SJCRH30 (cell line): ENCODE measurements around the gene STX17. TPM values are rescaled to one million over a fixed set of nuclear protein-coding genes. Genes with fewer than 3 reads are reported as not detected.
"Not testable (repeated sequence)": the region's sequence is repeated elsewhere in the genome, so short reads cannot be mapped to it uniquely, and the experiment has no call there.

Experiments
- DNase-seq, 2 experiments: peaks; one replicate each; pipeline ENCODE4 v3.0.0-alpha.2; 2015 to 2020
- H3K27ac ChIP-seq: fragments of 250-450 bp; sonication (Bioruptor Pico); 2 replicates; pipeline ENCODE4 v1.5.1; 2020; ENCODE audit warnings: mild to moderate bottlenecking, moderate library complexity
- H3K27me3 ChIP-seq: fragments of 250-450 bp; sonication (Bioruptor Pico); 2 replicates; pipeline ENCODE4 v1.5.1; 2020; ENCODE audit warnings: mild to moderate bottlenecking, moderate library complexity
- H3K36me3 ChIP-seq: fragments of 250-450 bp; sonication (Bioruptor Pico); 2 replicates; pipeline ENCODE4 v1.5.1; 2020; ENCODE audit warnings: mild to moderate bottlenecking, moderate library complexity
- H3K4me1 ChIP-seq: fragments of 250-450 bp; sonication (Bioruptor Pico); 2 replicates; pipeline ENCODE4 v1.5.1; 2020; ENCODE audit warnings: mild to moderate bottlenecking, moderate library complexity
- H3K4me3 ChIP-seq: fragments of 250-450 bp; sonication (Bioruptor Pico); 2 replicates; pipeline ENCODE4 v1.5.1; 2020; ENCODE audit warnings: mild to moderate bottlenecking, moderate library complexity
- H3K9me3 ChIP-seq: fragments of 250-450 bp; sonication (Bioruptor Pico); replicated peaks from 2 replicates; pipeline ENCODE4 v1.5.1; 2020; ENCODE audit warnings: mild to moderate bottlenecking, moderate library complexity
- total RNA-seq: library from RNA; depleted of rRNA; stranded (reverse); fragments of >200 nt; shearing (Covaris generic); gene quantifications from 2 replicates; pipeline ENCODE4 v1.2.3, GENCODE V29; 2014

Gene STX17
- total RNA-seq, 1 experiment from 2014 or later: 17.2 TPM

DNA sequence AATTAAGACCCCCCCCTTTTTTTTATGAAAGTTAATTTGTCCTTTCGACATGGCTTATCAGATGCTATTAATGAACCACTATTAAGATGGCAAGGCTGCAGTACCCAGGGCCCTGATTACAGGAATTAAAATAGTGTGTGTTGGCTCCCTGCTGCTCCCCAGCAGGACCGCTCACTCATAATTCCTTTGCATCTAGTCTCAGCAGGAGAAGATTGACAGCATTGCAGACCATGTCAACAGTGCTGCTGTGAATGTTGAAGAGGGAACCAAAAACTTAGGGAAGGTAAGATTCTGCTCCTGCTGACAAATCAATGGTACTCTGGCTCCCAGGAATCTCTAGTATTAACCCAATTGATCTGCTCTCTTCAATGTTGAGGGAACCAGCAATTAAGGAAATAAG is 61.0 kb downstream of the STX17 start:
- no peaks in the 10 kb centered on the region for H3K27me3 ChIP-seq
- no peaks in the 10 kb centered on the region for H3K9me3 ChIP-seq
- DNase-seq: no peak
- peaks cover 12% of the 10 kb centered on the region for H3K4me1 ChIP-seq
- no peak overlapping the region for H3K27ac ChIP-seq
- no peak overlapping the region for H3K4me3 ChIP-seq
- H3K36me3 ChIP-seq: no peaks in the 10 kb centered on the region; the same call in none of the 2 replicates

DNA sequence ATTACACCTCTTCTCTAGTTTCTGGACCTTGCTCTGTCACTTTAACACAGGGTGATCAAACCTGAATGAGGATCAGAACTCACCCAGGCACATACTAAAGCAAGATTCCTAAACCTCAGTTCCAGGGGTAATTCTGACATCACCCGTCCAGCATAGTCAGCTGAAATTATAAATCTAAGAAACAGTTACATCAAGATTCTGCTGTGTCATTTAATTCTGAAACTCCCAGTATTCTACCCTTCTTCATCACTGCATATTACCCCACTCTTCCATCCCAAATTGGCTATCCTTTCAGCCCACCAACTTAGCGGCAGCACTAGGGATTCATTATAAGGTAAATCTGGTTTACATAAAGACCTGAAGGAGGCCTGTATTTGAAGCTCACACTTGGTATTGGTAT is 64.0 kb downstream of the STX17 start:
- Histone ChIP-seq H3K36me3 (no peaks in the 10 kb centered on the region; the same call in none of the 2 replicates), H3K27ac (no peak overlapping the region), H3K4me1 (peaks cover 9% of the 10 kb centered on the region), H3K27me3 (no peaks in the 10 kb centered on the region), H3K4me3 (no peak overlapping the region), H3K9me3 (no peaks in the 10 kb centered on the region)
- no peak for DNase-seq

DNA sequence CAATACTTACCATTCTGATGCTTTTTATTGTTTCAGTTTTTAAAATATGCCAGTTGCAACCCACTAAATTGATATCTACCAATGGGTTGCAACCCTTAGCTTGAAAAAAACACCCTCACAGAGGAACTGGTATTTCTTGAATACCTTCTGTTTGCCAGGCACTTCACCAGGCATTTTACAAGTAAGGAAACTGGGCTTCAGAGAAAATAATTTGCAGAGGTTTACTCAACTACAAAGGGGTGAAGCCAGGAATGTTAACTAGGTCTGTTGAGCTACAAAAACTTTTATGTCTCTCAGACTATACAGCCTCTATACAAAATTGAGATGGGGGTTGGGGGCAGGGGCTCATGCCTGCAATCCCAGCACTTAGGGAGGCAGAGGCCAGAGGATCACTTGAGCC is 65.0 kb downstream of the STX17 start:
- Histone ChIP-seq H3K4me1 (peaks cover 6% of the 10 kb centered on the region), H3K36me3 (no peaks in the 10 kb centered on the region; the same call in none of the 2 replicates), H3K27me3 (no peaks in the 10 kb centered on the region), H3K9me3 (no peaks in the 10 kb centered on the region), H3K4me3 (no peak overlapping the region), H3K27ac (no peak overlapping the region)
- no peak for DNase-seq

DNA sequence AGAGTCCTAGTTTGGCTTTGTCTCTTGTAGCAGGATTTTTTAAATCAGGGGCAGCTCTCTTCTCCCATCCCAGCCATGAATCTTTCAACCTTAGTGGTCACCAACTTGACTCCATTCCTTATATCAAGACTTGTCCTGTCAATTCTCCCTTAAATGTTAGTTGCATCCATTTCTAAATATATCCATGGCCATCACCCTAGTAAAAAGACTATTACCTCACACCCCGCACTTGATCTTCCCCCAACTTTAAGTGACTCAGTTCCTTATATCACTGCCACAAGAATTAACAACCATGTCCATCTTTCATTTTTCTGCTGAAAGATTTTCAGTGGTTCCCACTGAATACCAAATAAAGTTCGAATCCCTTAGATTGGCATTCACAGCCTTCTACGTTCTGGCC is 67.0 kb downstream of the STX17 start:
- no peak for DNase-seq
- Histone ChIP-seq H3K36me3 (no peaks in the 10 kb centered on the region; the same call in none of the 2 replicates), H3K4me3 (no peak overlapping the region), H3K4me1 (no peaks in the 10 kb centered on the region), H3K9me3 (no peaks in the 10 kb centered on the region), H3K27ac (no peak overlapping the region), H3K27me3 (no peaks in the 10 kb centered on the region)

DNA sequence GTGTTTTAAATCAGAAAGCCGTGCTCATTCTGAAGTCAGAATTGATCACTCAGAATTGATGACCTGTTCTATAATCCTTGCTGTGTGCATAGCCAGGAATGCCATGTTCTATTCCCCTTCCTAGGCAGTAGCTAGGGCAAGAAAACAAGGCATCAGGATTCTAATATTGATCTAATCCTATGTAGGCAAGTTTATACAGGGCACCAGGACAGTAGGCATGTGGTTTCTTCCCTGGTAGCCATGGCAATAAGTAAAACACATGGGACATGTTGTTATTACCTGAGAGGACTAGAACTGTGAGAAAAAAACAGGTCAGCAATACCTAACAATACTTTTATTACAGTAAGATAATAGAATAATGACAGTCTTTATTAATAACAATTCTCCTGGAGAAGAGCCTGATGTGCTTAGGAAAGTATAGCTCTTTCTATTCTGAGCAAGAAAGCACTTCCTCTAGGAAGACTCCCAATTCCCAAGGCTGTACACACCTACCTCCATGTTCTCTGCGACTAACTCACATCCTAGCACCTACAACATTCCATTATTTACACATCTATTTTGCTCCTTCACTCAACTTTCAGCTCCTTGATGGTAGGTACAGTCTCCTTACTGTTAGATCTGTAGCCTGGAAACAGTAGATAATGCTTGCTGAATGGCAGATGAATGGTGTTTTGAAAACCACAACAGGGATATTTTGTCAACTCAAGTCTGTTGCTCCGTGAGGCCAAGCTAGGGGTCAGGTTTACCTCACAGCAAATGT is 70.8 kb downstream of the STX17 start:
- no peak overlapping the region for H3K27ac ChIP-seq
- H3K4me3 ChIP-seq: no peak overlapping the region
- peaks cover 3% of the 10 kb centered on the region for H3K36me3 ChIP-seq
- no peaks in the 10 kb centered on the region for H3K4me1 ChIP-seq
- H3K9me3 ChIP-seq: no peaks in the 10 kb centered on the region
- H3K27me3 ChIP-seq: no peaks in the 10 kb centered on the region
- no peak for DNase-seq

DNA sequence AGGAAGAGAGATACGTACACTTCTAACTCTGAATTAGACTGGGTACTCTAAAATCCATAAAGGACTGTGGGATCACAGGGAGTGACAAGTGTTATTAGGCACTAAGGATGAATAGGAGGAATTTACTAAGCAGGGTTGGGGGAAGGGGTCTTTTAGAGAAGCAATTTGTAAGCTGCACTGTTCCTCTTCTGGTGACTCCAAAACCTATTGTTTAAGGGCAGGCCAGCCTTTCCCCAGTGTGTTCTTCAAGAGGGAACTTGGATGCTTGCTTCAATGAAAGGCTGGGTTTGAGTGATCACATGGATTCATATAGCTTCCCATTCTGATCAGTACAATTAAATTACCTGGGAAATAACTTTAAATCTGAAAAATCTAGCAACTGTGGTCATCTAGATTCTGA is 71.8 kb downstream of the STX17 start:
- H3K9me3 ChIP-seq: no peaks in the 10 kb centered on the region
- H3K27me3 ChIP-seq: no peaks in the 10 kb centered on the region
- H3K36me3 ChIP-seq: peaks cover 3% of the 10 kb centered on the region
- H3K4me3 ChIP-seq: no peak overlapping the region
- DNase-seq: no peak
- H3K27ac ChIP-seq: no peak overlapping the region
- no peaks in the 10 kb centered on the region for H3K4me1 ChIP-seq

DNA sequence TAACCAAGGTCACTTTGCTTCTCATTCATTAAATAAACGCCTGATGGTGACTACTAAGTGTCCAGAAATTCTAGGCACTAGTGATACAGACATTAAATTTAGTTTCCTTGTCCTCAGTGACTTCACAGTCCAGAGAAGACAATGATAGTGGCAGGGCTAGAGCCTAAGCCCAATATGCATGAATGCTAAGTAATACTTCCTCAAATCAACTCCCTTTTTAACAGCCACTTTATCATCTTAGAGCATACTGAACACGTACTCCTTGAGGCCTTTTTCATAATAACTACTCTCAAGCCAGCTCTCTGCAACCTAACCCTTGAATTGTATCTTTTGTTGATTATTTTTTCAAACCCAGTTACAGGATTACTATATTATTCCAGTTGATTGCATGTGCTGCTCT is 74.1 kb downstream of the STX17 start:
- Histone ChIP-seq H3K27me3 (no peaks in the 10 kb centered on the region), H3K9me3 (no peaks in the 10 kb centered on the region), H3K36me3 (peaks cover 9% of the 10 kb centered on the region), H3K4me3 (no peak overlapping the region), H3K4me1 (no peaks in the 10 kb centered on the region), H3K27ac (no peak overlapping the region)
- no peak for DNase-seq

DNA sequence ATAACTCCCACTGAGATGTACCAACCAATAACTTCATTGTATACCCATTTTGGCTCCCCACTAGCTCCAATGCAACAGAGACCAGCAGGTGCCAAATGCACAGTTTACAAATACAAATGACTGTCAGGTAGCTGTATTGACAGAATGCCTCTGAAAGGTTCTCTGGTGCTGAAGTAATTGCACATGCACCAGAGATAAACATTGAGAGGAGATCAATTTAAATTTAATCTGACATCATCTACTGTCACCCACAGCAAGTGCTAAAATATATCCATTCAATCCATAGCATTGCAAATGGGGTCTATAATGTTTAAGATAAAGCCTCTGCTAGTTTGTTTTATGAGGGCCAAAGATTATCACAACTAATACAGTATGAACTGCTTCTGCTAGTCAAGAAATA is 80.2 kb downstream of the STX17 start:
- no peak overlapping the region for H3K4me3 ChIP-seq
- H3K27me3 ChIP-seq: no peaks in the 10 kb centered on the region
- peaks cover 22% of the 10 kb centered on the region for H3K36me3 ChIP-seq

DNA sequence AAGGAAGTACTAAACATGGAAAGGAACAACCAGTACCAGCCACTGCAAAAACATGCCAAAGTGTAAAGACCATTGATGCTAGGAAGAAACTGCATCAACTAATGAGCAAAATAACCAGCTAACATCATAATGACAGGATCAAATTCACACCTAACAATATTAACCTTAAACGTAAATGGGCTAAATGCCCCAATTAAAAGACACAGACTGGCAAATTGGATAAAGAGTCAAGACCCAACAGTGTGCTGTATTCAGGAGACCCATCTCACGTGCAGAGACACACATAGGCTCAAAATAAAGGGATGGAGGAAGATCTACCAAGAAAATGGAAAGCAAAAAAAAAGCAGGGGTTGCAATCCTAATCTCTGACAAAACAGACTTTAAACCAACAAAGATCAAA is 84.1 kb downstream of the STX17 start:
- not testable (repeated sequence) for H3K4me1 ChIP-seq

More for the DNA sequence above, 80.2 kb downstream of the STX17 start:
- Histone ChIP-seq H3K4me1 (no peaks in the 10 kb centered on the region), H3K27ac (no peak overlapping the region), H3K9me3 (0 out of 2 replicates have a peak, but pooled peaks cover 7% of the 10 kb centered on the region)
- DNase-seq: no peak

DNA sequence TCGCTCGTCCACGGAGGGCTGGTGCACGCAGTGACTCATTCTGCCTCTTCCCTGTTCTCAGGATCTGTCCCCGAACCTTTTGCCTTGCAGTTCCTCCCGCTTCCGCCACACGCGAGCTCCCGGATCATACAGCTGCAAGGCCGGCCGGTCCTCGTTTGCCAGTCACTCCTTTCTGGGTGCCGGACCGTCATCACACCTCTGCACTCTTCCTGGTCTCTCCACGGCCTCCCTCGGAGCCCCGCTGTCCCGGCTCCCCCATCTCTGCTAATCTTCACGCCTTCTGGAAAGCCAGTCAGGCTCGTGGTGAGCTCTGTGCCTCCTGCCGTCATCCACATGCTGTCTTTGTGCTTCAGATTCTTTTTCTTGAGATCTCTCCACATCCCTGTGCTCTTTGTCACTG is 91.8 kb downstream of the STX17 start:
- Histone ChIP-seq H3K4me1 (no peaks in the 10 kb centered on the region), H3K27me3 (no peaks in the 10 kb centered on the region), H3K27ac (no peak overlapping the region), H3K36me3 (peaks cover 23% of the 10 kb centered on the region), H3K4me3 (no peak overlapping the region), H3K9me3 (peaks cover 9% of the 10 kb centered on the region)
- DNase-seq: no peak

More for the DNA sequence above, 84.1 kb downstream of the STX17 start:
- H3K4me3 ChIP-seq, H3K27ac ChIP-seq, DNase-seq, H3K27me3 ChIP-seq: not testable (repeated sequence)
- peaks cover 19% of the 10 kb centered on the region for H3K9me3 ChIP-seq
- peaks cover 15% of the 10 kb centered on the region for H3K36me3 ChIP-seq

DNA sequence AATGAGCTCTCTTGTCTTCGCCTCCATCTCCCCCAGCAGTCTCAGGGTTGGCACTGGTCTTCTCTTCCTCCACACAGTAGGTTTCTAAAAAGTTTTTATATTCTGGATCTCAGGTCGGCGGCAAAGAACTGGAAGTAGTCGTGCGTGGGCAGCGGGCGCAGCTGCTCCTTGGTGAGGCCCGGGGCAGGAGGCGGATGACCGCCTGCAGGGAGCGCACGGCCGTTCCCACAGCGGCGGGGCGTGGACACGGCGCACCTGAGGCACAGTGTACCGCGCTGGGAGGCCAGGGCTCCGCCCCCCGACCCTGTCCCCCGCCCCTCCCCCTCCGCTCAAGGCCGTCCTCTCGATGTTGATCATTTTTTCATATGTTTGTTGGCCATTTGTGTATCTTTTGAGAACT is 92.4 kb downstream of the STX17 start:
- Histone ChIP-seq H3K9me3 (peaks cover 7% of the 10 kb centered on the region; the same call in 1 of the 2 replicates), H3K4me3 (no peak overlapping the region), H3K27ac (no peak overlapping the region), H3K27me3 (no peaks in the 10 kb centered on the region), H3K36me3 (peaks cover 23% of the 10 kb centered on the region), H3K4me1 (no peaks in the 10 kb centered on the region)
- DNase-seq: no peak

DNA sequence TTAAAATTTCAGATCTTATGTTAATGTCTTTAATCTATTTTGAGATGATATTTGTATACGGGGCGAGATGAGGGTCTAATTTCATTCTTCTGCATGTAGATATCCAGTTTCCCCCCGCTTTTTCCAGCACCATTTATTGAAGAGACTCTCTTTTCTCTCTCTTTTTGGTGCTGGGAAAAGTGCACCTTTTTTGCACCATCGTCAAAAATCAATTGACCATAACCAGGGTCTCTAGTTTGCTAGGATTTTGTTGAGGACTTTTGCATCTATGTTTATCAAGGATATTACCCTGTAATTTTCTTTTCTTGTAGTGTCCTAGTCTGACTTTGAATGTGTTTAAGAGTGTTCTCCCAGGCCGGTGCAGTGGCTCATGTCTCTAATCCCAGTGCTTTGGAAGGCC is 93.3 kb downstream of the STX17 start:
- H3K27ac ChIP-seq: no peak overlapping the region
- H3K36me3 ChIP-seq: peaks cover 31% of the 10 kb centered on the region
- no peak overlapping the region for H3K4me3 ChIP-seq
- H3K4me1 ChIP-seq: no peaks in the 10 kb centered on the region
- H3K27me3 ChIP-seq: no peaks in the 10 kb centered on the region
- H3K9me3 ChIP-seq: peaks cover 3% of the 10 kb centered on the region; the same call in 1 of the 2 replicates
- no peak for DNase-seq

DNA sequence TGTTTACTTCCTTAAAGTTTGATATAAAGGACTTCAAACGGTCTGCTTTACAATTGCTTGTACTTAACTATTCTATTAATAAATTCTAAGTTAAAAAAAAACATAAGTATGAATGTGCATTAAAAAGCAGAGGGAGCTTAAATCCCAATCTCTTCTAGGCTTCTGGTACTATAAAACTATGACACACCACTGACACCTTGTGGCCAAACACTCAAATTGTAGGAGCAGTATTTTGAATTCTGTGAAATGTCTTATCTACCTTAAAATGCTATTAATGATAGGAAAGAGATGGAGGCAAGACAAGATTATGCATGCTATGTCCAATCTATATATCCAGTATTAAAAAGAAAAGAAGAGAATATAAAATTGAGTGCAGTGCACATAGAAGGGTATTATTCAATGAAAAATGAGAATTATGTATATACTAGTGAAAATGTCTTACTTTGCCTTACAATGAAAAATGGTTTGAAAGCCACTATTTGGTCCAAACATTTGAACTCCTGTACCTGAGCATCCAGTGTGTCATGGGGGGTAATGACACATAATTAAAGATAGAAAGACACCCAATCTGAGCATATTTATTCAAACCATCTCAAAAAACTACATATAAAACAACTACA is 104.7 kb downstream of the STX17 start:
- DNase-seq: peak; percentile 49 to 86
- Histone ChIP-seq H3K4me3 (no peak overlapping the region), H3K27me3 (no peaks in the 10 kb centered on the region), H3K27ac (no peak overlapping the region), H3K36me3 (peaks cover 3% of the 10 kb centered on the region; the same call in 1 of the 2 replicates), H3K4me1 (no peaks in the 10 kb centered on the region; the same call in 1 of the 2 replicates), H3K9me3 (no peaks in the 10 kb centered on the region)

DNA sequence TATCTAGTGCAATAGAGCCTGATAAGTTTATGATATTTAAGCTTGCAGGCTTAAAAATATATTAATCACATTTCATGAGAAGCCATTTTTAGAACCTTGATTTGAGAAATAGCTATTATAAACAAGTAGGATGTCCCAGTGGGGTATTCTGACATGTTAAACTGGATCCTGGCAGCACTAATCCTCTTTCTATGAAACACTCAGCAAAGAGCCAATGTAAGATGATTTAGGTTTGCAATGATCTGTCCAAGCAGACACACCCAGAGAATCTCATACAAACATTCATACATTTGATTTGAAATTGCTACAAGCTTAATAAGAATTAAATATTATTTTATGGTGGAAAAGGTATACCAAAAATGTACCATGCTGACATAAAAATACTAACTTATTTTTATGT is 105.8 kb downstream of the STX17 start:
- Histone ChIP-seq H3K27me3 (no peaks in the 10 kb centered on the region), H3K36me3 (peaks cover 9% of the 10 kb centered on the region), H3K4me1 (no peaks in the 10 kb centered on the region; the same call in 1 of the 2 replicates), H3K4me3 (no peak overlapping the region), H3K9me3 (no peaks in the 10 kb centered on the region), H3K27ac (no peak overlapping the region)
- no peak for DNase-seq

DNA sequence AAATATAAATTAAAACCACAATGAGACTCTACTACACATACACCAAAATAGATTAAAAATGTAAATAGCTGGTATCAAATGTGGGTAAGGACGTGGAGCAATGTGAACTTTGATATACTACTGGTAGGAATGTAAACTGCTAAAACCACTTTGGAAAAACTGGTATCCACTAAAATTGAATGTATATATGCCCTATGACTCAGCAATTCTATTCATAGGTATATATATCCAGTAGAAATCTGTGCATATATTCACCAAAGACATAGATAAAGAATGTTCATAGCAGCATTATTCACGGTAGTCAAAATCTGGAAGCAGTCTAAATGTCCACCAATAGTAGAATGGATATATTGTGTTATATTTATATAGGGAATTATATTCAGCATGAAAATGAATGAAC is 107.1 kb downstream of the STX17 start:
- Histone ChIP-seq H3K9me3 (no peaks in the 10 kb centered on the region), H3K27ac (no peak overlapping the region), H3K27me3 (no peaks in the 10 kb centered on the region), H3K4me3 (no peak overlapping the region), H3K36me3 (peaks cover 13% of the 10 kb centered on the region), H3K4me1 (no peaks in the 10 kb centered on the region; the same call in 1 of the 2 replicates)
- no peak for DNase-seq
